Naive thymus-derived CD4-positive, alpha-beta T cell (primary cell): ENCODE measurements around the gene IRX4. TPM values are rescaled to one million over a fixed set of nuclear protein-coding genes. Genes with fewer than 3 reads are reported as not detected.
A peak's percentile ranks its signal among the peaks of the same experiment; 100 is the strongest.
"Not testable (repeated sequence)": the region's sequence is repeated elsewhere in the genome, so short reads cannot be mapped to it uniquely, and the experiment has no call there.

Experiments
- ATAC-seq: fragments of 150-1000 bp; cut with Tn5 transposase; 2 replicates; pipeline ENCODE4 v1.10.0; 2021; ENCODE audit warnings: mild to moderate bottlenecking, moderate library complexity
- CTCF ChIA-PET: fragments of 350-600 bp; sonication (Branson Sonifier 250); formaldehyde crosslinking; loops from one replicate; lab custom pipeline; 2021; ENCODE audit warnings: antibody characterized with exemption; lab: Charles Lee
- POLR2A ChIA-PET: fragments of 350-600 bp; sonication (Branson Sonifier 250); formaldehyde crosslinking; loops from one replicate; lab custom pipeline; 2021; ENCODE audit warnings: antibody characterized with exemption, inconsistent platforms; lab: Charles Lee
- DNase-seq, 9 donors: peaks; one replicate each; pipeline versions ENCODE4 v3.0.0 to v3.0.0-alpha.2; 2020 to 2022; ENCODE audit warnings: mixed read lengths in 1 of 9
- H3K27ac ChIP-seq: one replicate; pipeline ENCODE4 v1.7.0; 2013; ENCODE audit warnings: mild to moderate bottlenecking, low read depth, low read length, moderate library complexity
- H3K27me3 ChIP-seq, 2 donors: one replicate each; pipeline ENCODE4 v1.7.0; 2013; ENCODE audit warnings: low read length in 2 of 2, mild to moderate bottlenecking in 2 of 2, moderate library complexity in 2 of 2; ENCODE audit not compliant: control insufficient read depth in 2 of 2, insufficient read depth in 2 of 2
- H3K36me3 ChIP-seq, 3 experiments: 1 replicate in 2 of 3; 2 replicates in 1 of 3; pipeline ENCODE4 v1.7.0; 2013; ENCODE audit warnings: low read length in 3 of 3, mild to moderate bottlenecking in 3 of 3, moderate library complexity in 1 of 3; ENCODE audit not compliant: insufficient read depth in 3 of 3, control insufficient read depth in 2 of 3
- H3K4me1 ChIP-seq, 2 donors: one replicate each; pipeline ENCODE4 v1.7.0; 2013; ENCODE audit warnings: low read length in 2 of 2, mild to moderate bottlenecking in 2 of 2, moderate library complexity in 1 of 2; ENCODE audit not compliant: control insufficient read depth in 2 of 2, insufficient read depth in 2 of 2
- H3K4me3 ChIP-seq: 2 replicates; pipeline ENCODE4 v1.7.0; 2013; ENCODE audit warnings: mild to moderate bottlenecking, low read length
- H3K9me3 ChIP-seq, 3 experiments: 1 replicate in 2 of 3; 2 replicates in 1 of 3; pipeline ENCODE4 v1.7.0; 2013; ENCODE audit warnings: low read length in 3 of 3; ENCODE audit not compliant: control insufficient read depth in 2 of 3
- H3K27ac Mint-ChIP-seq, 9 donors: one replicate each; pipeline ENCODE4 v1.8.0; 2020 to 2022; ENCODE audit warnings: mixed read lengths in 9 of 9, mild to moderate bottlenecking in 8 of 9, moderate library complexity in 5 of 9, inconsistent platforms in 2 of 9
- H3K27me3 Mint-ChIP-seq, 5 donors: one replicate each; pipeline ENCODE4 v1.8.0; 2021 to 2022; ENCODE audit warnings: mixed read lengths in 5 of 5, mild to moderate bottlenecking in 1 of 5
- H3K36me3 Mint-ChIP-seq, 5 donors: one replicate each; pipeline ENCODE4 v1.8.0; 2020 to 2022; ENCODE audit warnings: mixed read lengths in 5 of 5, mild to moderate bottlenecking in 3 of 5, inconsistent platforms in 1 of 5
- H3K4me1 Mint-ChIP-seq, 7 donors: one replicate each; pipeline ENCODE4 v1.8.0; 2020 to 2022; ENCODE audit warnings: mixed read lengths in 7 of 7, mild to moderate bottlenecking in 3 of 7, inconsistent platforms in 1 of 7
- H3K4me3 Mint-ChIP-seq, 10 donors: one replicate each; pipeline ENCODE4 v1.8.0; 2020 to 2022; ENCODE audit warnings: mild to moderate bottlenecking in 10 of 10, mixed read lengths in 10 of 10, moderate library complexity in 6 of 10, inconsistent platforms in 2 of 10
- H3K9me3 Mint-ChIP-seq, 11 donors: one replicate each; pipeline ENCODE4 v1.8.0; 2020 to 2022; ENCODE audit warnings: mixed read lengths in 11 of 11, mild to moderate bottlenecking in 4 of 11, inconsistent platforms in 1 of 11, moderate library complexity in 1 of 11
- intact Hi-C, 2 donors: fragments of 100-400 bp; cut with micrococcal nuclease; formaldehyde crosslinking; loops; one replicate each; pipeline ENCODE4 v1.15.1; 2023
- polyA plus RNA-seq, 2 donors: library from polyadenylated mRNA; unstranded; fragments of 300-500 nt; fragmentation: Illumina TruSeq; gene quantifications; one replicate each; pipeline ENCODE4 v1.2.3, GENCODE V29; 2021
- total RNA-seq, 6 experiments: library from RNA in 5 of 6; stranded (reverse) in 5 of 6; gene quantifications; 1 replicate in 5 of 6; 2 replicates in 1 of 6; pipeline ENCODE4 v1.2.3 and lab custom pipeline; 2021 to 2026

Gene IRX4
- total and polyA plus RNA-seq, 7 experiments from 2014 or later: not detected

DNA sequence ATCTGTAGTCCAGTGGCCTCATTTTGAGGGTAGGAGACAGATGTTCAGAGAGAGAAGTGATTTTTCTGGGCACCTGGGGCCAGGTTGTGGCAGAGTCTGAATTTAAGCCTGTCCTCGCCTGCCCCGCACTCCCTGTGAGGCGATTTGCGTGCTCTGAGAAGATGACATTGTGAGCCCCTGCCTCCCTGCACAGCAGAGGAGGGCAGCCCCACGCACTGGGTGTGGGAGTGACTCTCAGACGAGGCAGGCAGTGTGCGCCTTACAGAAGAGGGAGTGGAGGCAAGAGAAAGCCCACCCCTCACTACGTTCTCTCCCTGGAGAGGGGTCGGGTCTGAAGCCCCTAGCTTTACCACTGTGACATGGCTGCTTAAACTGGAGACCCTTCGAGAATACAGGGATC is 35.7 kb downstream of the IRX4 start:
- H3K27ac Mint-ChIP-seq: no peak overlapping the region
- no peaks in the 10 kb centered on the region for H3K4me1 Mint-ChIP-seq
- ChIA-PET POLR2A (no interaction called here), CTCF (no interaction called here)
- H3K9me3 Mint-ChIP-seq: no peaks in the 10 kb centered on the region
- no peak overlapping the region for H3K4me3 Mint-ChIP-seq
- H3K9me3 ChIP-seq: no peaks in the 10 kb centered on the region
- intact Hi-C loops: no loop called here
- H3K27me3 Mint-ChIP-seq: peaks cover 20 to 41% (median 36%) of the 10 kb centered on the region in 5 donors
- H3K4me1 ChIP-seq: no peaks in the 10 kb centered on the region
- no peak overlapping the region for H3K4me3 ChIP-seq
- no peaks in the 10 kb centered on the region for H3K36me3 ChIP-seq
- no peaks in the 10 kb centered on the region for H3K36me3 Mint-ChIP-seq
- H3K27ac ChIP-seq: no peak overlapping the region
- H3K27me3 ChIP-seq: no peaks in the 10 kb centered on the region
- no peak for ATAC-seq
- DNase-seq: no peak

DNA sequence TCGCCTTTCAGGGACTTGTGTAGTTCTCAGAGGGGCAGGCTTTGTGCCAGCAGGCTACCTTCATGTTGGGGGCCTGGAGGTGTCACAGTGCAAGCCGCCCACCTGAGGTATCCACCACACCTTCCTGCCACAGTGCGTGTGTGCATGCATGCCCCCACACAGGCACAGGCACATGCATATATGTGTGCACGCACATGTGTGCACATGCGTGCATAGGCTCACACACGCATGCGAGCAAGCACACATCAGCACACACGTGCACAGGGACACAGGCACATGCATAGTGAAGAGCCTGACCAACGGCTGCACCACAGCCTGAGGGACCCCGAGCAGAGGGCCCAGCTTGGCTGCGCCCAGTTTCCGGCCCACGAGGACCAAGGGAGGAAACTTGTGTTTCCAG is 36.1 kb downstream of the IRX4 start:
- H3K4me1 ChIP-seq: no peaks in the 10 kb centered on the region
- no peaks in the 10 kb centered on the region for H3K9me3 Mint-ChIP-seq
- H3K36me3 Mint-ChIP-seq: no peaks in the 10 kb centered on the region
- DNase-seq (no peak), ATAC-seq (no peak)
- H3K27ac Mint-ChIP-seq: no peak overlapping the region
- POLR2A ChIA-PET: no interaction called here
- H3K27ac ChIP-seq: no peak overlapping the region
- CTCF ChIA-PET: no interaction called here
- no peaks in the 10 kb centered on the region for H3K27me3 ChIP-seq
- intact Hi-C loops: no loop called here
- H3K36me3 ChIP-seq: no peaks in the 10 kb centered on the region
- no peak overlapping the region for H3K4me3 Mint-ChIP-seq
- H3K4me1 Mint-ChIP-seq: no peaks in the 10 kb centered on the region
- peaks cover 15 to 37% (median 32%) of the 10 kb centered on the region in 5 donors for H3K27me3 Mint-ChIP-seq
- H3K9me3 ChIP-seq: no peaks in the 10 kb centered on the region
- H3K4me3 ChIP-seq: no peak overlapping the region

GRCh38 chr5:1845696-1846095 is 37.0 kb downstream of the IRX4 start:
- H3K27me3 Mint-ChIP-seq: peaks cover 14 to 37% (median 24%) of the 10 kb centered on the region in 5 donors
- H3K36me3 Mint-ChIP-seq: no peaks in the 10 kb centered on the region
- H3K4me1 ChIP-seq: no peaks in the 10 kb centered on the region
- CTCF ChIA-PET: no interaction called here
- no peaks in the 10 kb centered on the region for H3K9me3 ChIP-seq
- H3K9me3 Mint-ChIP-seq: no peaks in the 10 kb centered on the region
- no peak overlapping the region for H3K27ac Mint-ChIP-seq
- no peaks in the 10 kb centered on the region for H3K27me3 ChIP-seq
- H3K27ac ChIP-seq: no peak overlapping the region
- no peaks in the 10 kb centered on the region for H3K36me3 ChIP-seq
- ATAC-seq (no peak), DNase-seq (no peak)
- intact Hi-C loops: no loop called here
- H3K4me1 Mint-ChIP-seq: no peaks in the 10 kb centered on the region
- no peak overlapping the region for H3K4me3 ChIP-seq
- POLR2A ChIA-PET: no interaction called here
- H3K4me3 Mint-ChIP-seq: no peak overlapping the region

DNA sequence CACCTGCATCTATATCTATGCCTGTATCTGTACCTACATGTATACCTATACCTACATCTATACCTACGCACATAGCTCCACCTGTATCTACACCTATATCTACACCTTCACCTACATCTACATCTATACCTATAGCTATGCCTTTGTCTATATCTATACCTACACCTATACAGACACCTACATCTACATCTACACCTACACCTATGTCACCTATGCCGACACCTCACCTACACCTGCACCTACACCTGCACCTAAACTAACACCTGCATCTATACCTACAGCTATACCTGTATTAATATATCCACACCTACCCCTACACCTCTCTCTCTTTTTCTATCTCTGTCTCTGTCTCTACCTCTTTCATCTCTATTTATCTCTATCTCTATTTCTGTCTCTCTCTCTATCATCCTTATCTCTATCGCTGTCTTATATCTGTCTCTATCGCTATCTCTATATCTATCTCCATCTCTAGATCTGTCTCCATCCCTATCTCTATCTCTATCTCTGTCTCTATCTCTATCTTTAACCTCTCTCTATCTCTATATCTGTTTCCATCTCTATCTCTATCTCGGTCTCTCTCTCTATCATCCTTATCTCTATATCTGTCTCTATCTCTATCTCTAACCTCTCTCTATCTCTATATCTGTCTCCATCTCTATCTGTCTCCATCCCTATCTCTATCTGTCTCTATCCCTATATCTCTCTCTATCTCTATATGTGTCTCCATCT is 37.9 kb downstream of the IRX4 start:
- no peak overlapping the region for H3K27ac Mint-ChIP-seq
- H3K4me1 Mint-ChIP-seq: no peaks in the 10 kb centered on the region
- no peaks in the 10 kb centered on the region for H3K9me3 Mint-ChIP-seq
- no peak overlapping the region for H3K27ac ChIP-seq
- H3K9me3 ChIP-seq: no peaks in the 10 kb centered on the region
- peaks cover 14 to 38% (median 27%) of the 10 kb centered on the region in 5 donors for H3K27me3 Mint-ChIP-seq
- ATAC-seq (peak; percentile 26), DNase-seq (no peak)
- H3K4me3 Mint-ChIP-seq: no peak overlapping the region
- H3K4me1 ChIP-seq: no peaks in the 10 kb centered on the region
- intact Hi-C loops: no loop called here
- H3K4me3 ChIP-seq: no peak overlapping the region
- POLR2A ChIA-PET: no interaction called here
- no peaks in the 10 kb centered on the region for H3K27me3 ChIP-seq
- H3K36me3 ChIP-seq: no peaks in the 10 kb centered on the region
- H3K36me3 Mint-ChIP-seq: no peaks in the 10 kb centered on the region
- CTCF ChIA-PET: no interaction called here

DNA sequence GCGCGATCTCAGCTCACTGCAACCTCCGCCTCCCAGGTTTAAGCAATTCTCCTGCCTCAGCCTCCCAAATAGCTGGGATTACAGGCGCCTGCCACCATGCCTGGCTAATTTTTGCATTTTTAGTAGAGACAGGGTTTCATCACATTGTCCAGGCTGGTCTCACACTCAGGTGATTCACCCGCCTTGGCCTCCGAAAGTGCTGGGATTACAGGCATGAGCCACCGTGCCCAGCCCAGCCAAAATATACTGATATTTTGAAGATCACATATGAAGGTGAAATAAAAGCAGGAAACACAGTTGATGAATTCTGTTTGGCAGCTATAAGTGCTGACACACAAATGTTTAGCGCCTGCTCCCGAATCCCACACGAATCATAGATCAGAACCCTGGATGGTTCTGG is 39.0 kb downstream of the IRX4 start:
- CTCF ChIA-PET, H3K4me3 ChIP-seq, H3K36me3 Mint-ChIP-seq, H3K27ac ChIP-seq, ATAC-seq, H3K4me1 Mint-ChIP-seq, H3K36me3 ChIP-seq, H3K27me3 ChIP-seq, H3K4me1 ChIP-seq, POLR2A ChIA-PET, H3K9me3 Mint-ChIP-seq, DNase-seq, H3K9me3 ChIP-seq, H3K27ac Mint-ChIP-seq, H3K4me3 Mint-ChIP-seq, intact Hi-C loops: not testable (repeated sequence)
- peaks cover 7 to 39% (median 27%) of the 10 kb centered on the region in 5 donors for H3K27me3 Mint-ChIP-seq

- DNase-seq: no peak
- intact Hi-C loops: no loop called here
- Mint-ChIP-seq H3K4me3 (no peak overlapping the region), H3K27ac (no peak overlapping the region), H3K36me3 (no peaks in the 10 kb centered on the region), H3K27me3 (peaks cover 0 to 37% (median 21%) of the 10 kb centered on the region in 5 donors), H3K4me1 (no peaks in the 10 kb centered on the region), H3K9me3 (no peaks in the 10 kb centered on the region)
- ATAC-seq: no peak
- Histone ChIP-seq H3K4me1 (no peaks in the 10 kb centered on the region), H3K4me3 (no peak overlapping the region), H3K27me3 (no peaks in the 10 kb centered on the region), H3K27ac (no peak overlapping the region), H3K9me3 (no peaks in the 10 kb centered on the region), H3K36me3 (no peaks in the 10 kb centered on the region)
- POLR2A ChIA-PET: no interaction called here
- CTCF ChIA-PET: no interaction called here
Observed at GRCh38 chr5:1842004-1842819, 40.5 kb downstream of the IRX4 start.
